HepG2 (cell line): ENCODE measurements around the gene RPA1. TPM values are rescaled to one million over a fixed set of nuclear protein-coding genes. Genes with fewer than 3 reads are reported as not detected.

ENCODE experiments used
- ATAC-seq: fragments of 200-7000 bp; cut with Tn5 transposase; 3 replicates; pipeline ENCODE4 v1.9.1; 2020; ENCODE audit warnings: mild to moderate bottlenecking, moderate library complexity
- BruUV-seq: library from RNA; stranded (reverse); fragments of 400-500 nt; replicated peaks from 2 replicates; lab custom pipeline; 2021; lab: Mats Ljungman, UMichigan
- CTCF ChIA-PET: fragments of 300-600 bp; formaldehyde crosslinking; extraction: SDS; loops from one replicate; lab custom pipeline; 2021; ENCODE audit warnings: low total read pairs, inconsistent platforms, low intra/inter-chr PET ratio; lab: Yijun Ruan, JAX
- POLR2A ChIA-PET: fragments of 350-600 bp; sonication (Branson Sonifier 250); formaldehyde crosslinking; loops from one replicate; lab custom pipeline; 2020; ENCODE audit warnings: antibody characterized with exemption, inconsistent platforms; lab: Yijun Ruan, JAX
- DNase-seq: peaks from one replicate; pipeline ENCODE4 v3.0.0-alpha.2; 2015; ENCODE audit warnings: low spot score
- FAIRE-seq: peaks from 3 replicates; lab custom pipeline; 2011; peaks lifted over from hg19 to GRCh38; lab: Jason Lieb, UNC
- H2AFZ ChIP-seq: one replicate; pipeline ENCODE4 v1.6.1; 2011; ENCODE audit warnings: low read length, inconsistent platforms
- H3K27ac ChIP-seq: fragments of 300-600 bp; 3 replicates; pipeline ENCODE4 v1.8.0; 2011; ENCODE audit warnings: mixed run types, mild to moderate bottlenecking, mixed read lengths, low read length, inconsistent platforms; ENCODE audit not compliant: insufficient read depth; ENCODE audit errors: extremely low read length
- H3K27me3 ChIP-seq, 2 experiments: fragments of 200-600 bp in 1 of 2; 2 replicates in 1 of 2; 3 replicates in 1 of 2; pipeline versions ENCODE4 v1.6.0 to v1.8.0; 2011; ENCODE audit warnings: low read length in 2 of 2, mild to moderate bottlenecking in 2 of 2, moderate library complexity in 2 of 2, inconsistent platforms in 1 of 2; ENCODE audit not compliant: insufficient read depth in 2 of 2, control insufficient read depth in 1 of 2
- H3K36me3 ChIP-seq, 2 experiments: fragments of 200-600 bp in 1 of 2; replicated peaks in 1 of 2; 2 replicates in 1 of 2; 3 replicates in 1 of 2; pipeline versions ENCODE4 v1.5.1 to v1.8.0; 2011; ENCODE audit warnings: low read length in 2 of 2, inconsistent platforms in 1 of 2; ENCODE audit not compliant: insufficient read depth in 2 of 2, control insufficient read depth in 1 of 2
- H3K4me1 ChIP-seq: 2 replicates; pipeline ENCODE4 v1.5.1; 2012; ENCODE audit warnings: low read length, inconsistent platforms; ENCODE audit not compliant: insufficient read depth
- H3K4me2 ChIP-seq: 2 replicates; pipeline ENCODE4 v1.6.0; 2011; ENCODE audit warnings: low read depth, low read length, inconsistent platforms
- H3K4me3 ChIP-seq, 3 experiments: fragments of 200-600 bp in 1 of 3; sonication (generic), shearing (Covaris generic) in 1 of 3; replicated peaks in 1 of 3; 2 replicates each; pipeline ENCODE4 v1.5.1; 2011 to 2016; ENCODE audit warnings: low read length in 3 of 3, inconsistent platforms in 2 of 3, low read depth in 2 of 3, mild to moderate bottlenecking in 2 of 3, control low read depth in 1 of 3, mixed read lengths in 1 of 3; ENCODE audit not compliant: insufficient read depth in 1 of 3
- H3K79me2 ChIP-seq: one replicate; pipeline ENCODE4 v1.6.1; 2011; ENCODE audit warnings: low read length, inconsistent platforms; ENCODE audit not compliant: insufficient read depth
- H3K9ac ChIP-seq: 2 replicates; pipeline ENCODE4 v1.6.0; 2011; ENCODE audit warnings: mild to moderate bottlenecking, low read depth, low read length, inconsistent platforms; ENCODE audit not compliant: insufficient read depth
- H3K9me3 ChIP-seq: 2 replicates; pipeline ENCODE4 v1.5.1; 2012; ENCODE audit warnings: mild to moderate bottlenecking, low read length
- H4K20me1 ChIP-seq: 2 replicates; pipeline ENCODE4 v1.6.0; 2011; ENCODE audit warnings: inconsistent platforms, mild to moderate bottlenecking, low read length, moderate library complexity; ENCODE audit not compliant: insufficient read depth
- BRF2 ChIP-seq: sonication (generic); formaldehyde crosslinking; IDR thresholded peaks from 2 replicates; pipeline ENCODE4 v1.8.1; 2022; ENCODE audit warnings: mild to moderate bottlenecking, missing genetic modification reagents
- HES4 ChIP-seq: sonication (generic); formaldehyde crosslinking; IDR thresholded peaks from 2 replicates; pipeline ENCODE4 v1.9.0; 2021; ENCODE audit warnings: mild to moderate bottlenecking, missing genetic modification reagents, borderline replicate concordance
- HMGXB4 ChIP-seq, 2 experiments: sonication (generic) in 1 of 2; formaldehyde crosslinking in 1 of 2; IDR thresholded peaks; 2 replicates each; pipeline versions ENCODE4 v1.4.0 to v1.6.1; 2018 to 2020; ENCODE audit warnings: missing genetic modification reagents in 2 of 2, borderline replicate concordance in 1 of 2, low read depth in 1 of 2, mild to moderate bottlenecking in 1 of 2, missing biosample characterization in 1 of 2
- MEIS1 ChIP-seq: sonication (generic); formaldehyde crosslinking; IDR thresholded peaks from 2 replicates; pipeline ENCODE4 v1.9.0; 2021; ENCODE audit warnings: mild to moderate bottlenecking, missing genetic modification reagents, moderate library complexity, borderline replicate concordance
- USF2 ChIP-seq, 2 experiments: sonication (generic) in 1 of 2; formaldehyde crosslinking in 1 of 2; IDR thresholded peaks; 2 replicates each; pipeline versions ENCODE4 v1.5.1 to v1.6.1; 2011 to 2020; ENCODE audit warnings: borderline replicate concordance in 1 of 2, low read depth in 1 of 2, low read length in 1 of 2, mild to moderate bottlenecking in 1 of 2, missing genetic modification reagents in 1 of 2, moderate library complexity in 1 of 2
- ZNF333 ChIP-seq: sonication (generic); formaldehyde crosslinking; IDR thresholded peaks from 2 replicates; pipeline ENCODE4 v1.4.0; 2020; ENCODE audit warnings: mild to moderate bottlenecking, missing genetic modification reagents, borderline replicate concordance
- ZNF446 ChIP-seq: sonication (generic); formaldehyde crosslinking; IDR thresholded peaks from 2 replicates; pipeline ENCODE4 v1.5.0; 2020; ENCODE audit warnings: mild to moderate bottlenecking, missing genetic modification reagents
- ZNF597 ChIP-seq: sonication (generic); formaldehyde crosslinking; IDR thresholded peaks from 2 replicates; pipeline ENCODE4 v1.5.0; 2020; ENCODE audit warnings: missing genetic modification reagents
- ZNF660 ChIP-seq: sonication (generic); formaldehyde crosslinking; IDR thresholded peaks from 2 replicates; pipeline ENCODE4 v1.5.1; 2020; ENCODE audit warnings: mild to moderate bottlenecking, low read depth, missing genetic modification reagents, borderline replicate concordance
- ZNF775 ChIP-seq: sonication (generic); formaldehyde crosslinking; IDR thresholded peaks from 2 replicates; pipeline ENCODE4 v1.4.0; 2020; ENCODE audit warnings: missing genetic modification reagents, mild to moderate bottlenecking, moderate library complexity, borderline replicate concordance
- WGBS: methylation state at CpG from one replicate; pipeline ENCODE4 v1.1.6; 2017; ENCODE audit warnings: low lambda C conversion rate; 5-methylcytosine and 5-hydroxymethylcytosine counted together
- in situ Hi-C: cut with HindIII; loops from 2 replicates; pipeline ENCODE4 v1.10.0; 2017; ENCODE audit warnings: low pct_unique_long_range_greater_than_20kb; ENCODE audit not compliant: extremely low pct_ligation_motif_present
- intact Hi-C: fragments of 100-400 bp; cut with micrococcal nuclease; formaldehyde crosslinking; loops from one replicate; pipeline ENCODE4 v1.10.0; 2022; ENCODE audit not compliant: unreplicated experiment
- polyA plus RNA-seq, 8 experiments: library from polyadenylated mRNA; depleted of rRNA in 3 of 8; stranded (reverse) in 7 of 8; unstranded in 1 of 8; fragments of >200 nt; fragmentation: Illumina TruSeq in 4 of 8; extraction: Trizol in 4 of 8; gene quantifications; 2 replicates each; pipeline versions ENCODE4 v1.2.1 to v1.2.3, GENCODE V29; 2011 to 2016; ENCODE audit warnings: low read depth in 4 of 8, missing spikeins in 1 of 8, mixed read lengths in 1 of 8; ENCODE audit not compliant: insufficient read depth in 1 of 8
- total RNA-seq, 5 experiments: library from RNA; depleted of rRNA; stranded (reverse); fragments of >200 nt; fragmentation: Illumina TruSeq; extraction: Trizol; gene quantifications; 2 replicates each; pipeline ENCODE4 v1.2.3, GENCODE V29; 2016; ENCODE audit warnings: low read depth in 1 of 5

RPA1 gene
- total and polyA plus RNA-seq, 2 of the 13 experiments (the other 11 are each of a cell fraction or from before 2014, with no cell fraction given) = 13.9 to 37.6 TPM

- BruUV-seq = no TSS peak
- Histone ChIP-seq H4K20me1 (no peaks in the 10 kb centered on the region), H3K79me2 (peaks cover 8% of the 10 kb centered on the region), H3K9ac (no peak overlapping the region), H3K9me3 (no peaks in the 10 kb centered on the region), H3K4me2 (no peak overlapping the region), H3K27me3 (no peaks in the 10 kb centered on the region), H3K36me3 (peaks cover 3 to 11% of the 10 kb centered on the region in 2 experiments; a peak in 4 of 5 replicates), H2AFZ (no peak overlapping the region), H3K4me3 (no peak overlapping the region), H3K27ac (no peak overlapping the region), H3K4me1 (0 out of 2 replicates have a peak, but pooled peaks cover 3% of the 10 kb centered on the region)
- intact Hi-C loops (loop anchor here (5.0 kb wide), 1 partner anchor 75 kb away; no protein-coding TSS in a partner anchor), in situ Hi-C loops (no loop called here)
- FAIRE-seq = no peak
- no peak for ATAC-seq
- DNase-seq = no peak
- WGBS = 88% methylated on average over 23 of the region's 23 CpGs
- ChIA-PET POLR2A (no interaction called here), CTCF (no interaction called here)
- TF ChIP-seq ZNF597 (CRISPR knock-in tag) (no peak), BRF2 (CRISPR knock-in tag) (no peak), ZNF333 (no peak), USF2 (IDR thresholded peaks at IDR 0.05; ENCODE audit: low read depth, low read length) (no peak), USF2 (CRISPR knock-in tag; IDR thresholded peaks at IDR 0.05; ENCODE audit: borderline replicate concordance) (no peak), HMGXB4 (CRISPR knock-in tag; IDR thresholded peaks at IDR 0.05; ENCODE audit: borderline replicate concordance in 1 of 2, low read depth in 1 of 2) (no peak), HES4 (CRISPR knock-in tag) (no peak), ZNF446 (CRISPR knock-in tag) (no peak), ZNF775 (CRISPR knock-in tag) (no peak), MEIS1 (no peak), ZNF660 (CRISPR knock-in tag) (no peak)
Observed at GRCh38 chr17:1792495-1793446, 37.0 kb upstream of the RPA1 start.
